A549 (cell line): ENCODE measurements around the gene PIWIL4. TPM values are rescaled to one million over a fixed set of nuclear protein-coding genes. Genes with fewer than 3 reads are reported as not detected.

Source experiments
- ATAC-seq, 2 experiments: fragments of 200-7000 bp in 1 of 2; fragments of >200 bp in 1 of 2; cut with Nextera tagmentation in 1 of 2; cut with Tn5 transposase in 1 of 2; 3 replicates each; pipeline versions ENCODE4 v1.8.0 to v1.9.1; 2018 to 2020; ENCODE audit warnings: mild to moderate bottlenecking in 1 of 2, moderate library complexity in 1 of 2
- CTCF ChIA-PET: fragments of 300-600 bp; sonication (Branson Sonifier 250); formaldehyde crosslinking; extraction: SDS; loops from one replicate; lab custom pipeline; 2021; ENCODE audit warnings: antibody characterized with exemption, inconsistent platforms; lab: Yijun Ruan, JAX
- POLR2A ChIA-PET: fragments of 350-600 bp; formaldehyde crosslinking; extraction: SDS; loops from one replicate; lab custom pipeline; 2021; ENCODE audit warnings: antibody characterized with exemption, inconsistent platforms; lab: Yijun Ruan, JAX
- DNase-seq, 2 experiments: peaks; one replicate each; pipeline versions ENCODE4 v3.0.0 to v3.0.0-alpha.2; 2011 to 2016; ENCODE audit warnings: low read depth in 1 of 2, low spot score in 1 of 2
- FAIRE-seq: peaks from 2 replicates; lab custom pipeline; 2011; peaks lifted over from hg19 to GRCh38; lab: Jason Lieb, UNC
- H3K27ac ChIP-seq, 2 experiments: fragments of >200 bp; sonication (Bioruptor Twin); formaldehyde crosslinking; 3 replicates each; pipeline ENCODE4 v1.5.1; 2016 to 2017
- H3K4me1 ChIP-seq: fragments of >200 bp; sonication (Bioruptor Twin); formaldehyde crosslinking; 3 replicates; pipeline ENCODE4 v1.6.1; 2016
- H3K4me2 ChIP-seq: fragments of >200 bp; sonication (Bioruptor Twin); formaldehyde crosslinking; 3 replicates; pipeline ENCODE4 v1.6.1; 2016
- H3K4me3 ChIP-seq: fragments of >200 bp; sonication (Bioruptor Twin); formaldehyde crosslinking; 3 replicates; pipeline ENCODE4 v1.5.1; 2016
- H3K9me3 ChIP-seq: fragments of >200 bp; sonication (Bioruptor Twin); formaldehyde crosslinking; 3 replicates; pipeline ENCODE4 v1.6.1; 2016
- FOXS1 ChIP-seq: fragments of 250-450 bp; sonication (Bioruptor Pico); IDR thresholded peaks from 2 replicates; pipeline ENCODE4 v1.5.0; 2020; ENCODE audit warnings: mild to moderate bottlenecking, moderate library complexity
- JUN ChIP-seq, 2 experiments: fragments of >200 bp; sonication (Bioruptor Twin); formaldehyde crosslinking; IDR thresholded peaks; 2 replicates in 1 of 2; 3 replicates in 1 of 2; pipeline ENCODE4 v1.6.1; 2016 to 2017
- JUNB ChIP-seq: fragments of >200 bp; sonication (Bioruptor Twin); formaldehyde crosslinking; IDR thresholded peaks from 2 replicates; pipeline ENCODE4 v1.6.1; 2016
- KDM1A ChIP-seq: fragments of 200-600 bp; sonication (generic); IDR thresholded peaks from 2 replicates; pipeline ENCODE4 v1.6.1; 2016; ENCODE audit warnings: low read depth, mild to moderate bottlenecking
- KDM5A ChIP-seq: fragments of 200-600 bp; sonication (generic); IDR thresholded peaks from 2 replicates; pipeline ENCODE4 v1.6.1; 2016; ENCODE audit warnings: antibody characterized with exemption, mild to moderate bottlenecking
- MYC ChIP-seq: IDR thresholded peaks from 2 replicates; pipeline ENCODE4 v1.6.1; 2012; ENCODE audit warnings: mild to moderate bottlenecking, inconsistent platforms, low read length, improper control_type of control experiment, borderline replicate concordance
- PHF8 ChIP-seq: fragments of 200-600 bp; sonication (generic); IDR thresholded peaks from 2 replicates; pipeline ENCODE4 v1.6.1; 2016; ENCODE audit warnings: low read depth, mild to moderate bottlenecking, antibody characterized with exemption, moderate library complexity, borderline replicate concordance
- POLR2AphosphoS2 ChIP-seq: conservative IDR thresholded peaks from 2 replicates; pipeline ENCODE4 v1.6.1; 2012; ENCODE audit warnings: low read length, improper control_type of control experiment, inconsistent platforms
- RAD21 ChIP-seq, 2 experiments: fragments of >200 bp in 1 of 2; sonication (Bioruptor Twin) in 1 of 2; formaldehyde crosslinking in 1 of 2; IDR thresholded peaks in 1 of 2; conservative IDR thresholded peaks in 1 of 2; 2 replicates in 1 of 2; 3 replicates in 1 of 2; pipeline ENCODE4 v1.6.1; 2012 to 2018; ENCODE audit warnings: inconsistent platforms in 1 of 2
- RFX5 ChIP-seq: fragments of 450-650 bp; IDR thresholded peaks from 2 replicates; pipeline ENCODE4 v1.7.1; 2014; ENCODE audit warnings: antibody characterized with exemption, mild to moderate bottlenecking, moderate library complexity
- RNF2 ChIP-seq: fragments of 200-600 bp; sonication (generic); IDR thresholded peaks from 2 replicates; pipeline ENCODE4 v1.6.1; 2016; ENCODE audit warnings: low read depth, mild to moderate bottlenecking, antibody characterized with exemption, moderate library complexity, borderline replicate concordance
- SMC3 ChIP-seq: fragments of >200 bp; sonication (Bioruptor Twin); formaldehyde crosslinking; IDR thresholded peaks from 3 replicates; pipeline ENCODE4 v1.6.1; 2018; ENCODE audit warnings: inconsistent platforms
- ZC3H11A ChIP-seq: fragments of 450-650 bp; IDR thresholded peaks from 2 replicates; pipeline ENCODE4 v1.6.1; 2014; ENCODE audit warnings: antibody characterized with exemption, mild to moderate bottlenecking
- ZFP36 ChIP-seq: fragments of 450-650 bp; IDR thresholded peaks from 2 replicates; pipeline ENCODE4 v1.6.1; 2014; ENCODE audit warnings: borderline replicate concordance; ENCODE audit not compliant: partially characterized antibody
- ZNF302 ChIP-seq: fragments of 250-450 bp; sonication (Bioruptor Pico); IDR thresholded peaks from 2 replicates; pipeline ENCODE4 v1.9.0; 2021; ENCODE audit warnings: inconsistent platforms, mild to moderate bottlenecking, moderate library complexity
- WGBS: methylation state at CpG from one replicate; pipeline ENCODE4 v1.1.6; 2017; ENCODE audit errors: missing lambda C conversion rate; 5-methylcytosine and 5-hydroxymethylcytosine counted together
- polyA plus RNA-seq, 4 experiments: library from polyadenylated mRNA; depleted of rRNA in 3 of 4; stranded (reverse); fragments of >200 nt; fragmentation: RNase III in 1 of 4; extraction: RNeasy Plus Mini Kit Qiagen cat#74134 plus additional on column Dnase treatment in 1 of 4; gene quantifications; 2 replicates in 3 of 4; 3 replicates in 1 of 4; pipeline ENCODE4 v1.2.3, GENCODE V29; 2011 to 2017
- TF ChIP-seq, protein P1 (sequence below): IDR thresholded peaks from 2 replicates; pipeline ENCODE4 v1.6.1; 2012; ENCODE audit warnings: low read depth, borderline replicate concordance
- TF ChIP-seq, protein P2 (sequence below): fragments of 150-350 bp; IDR thresholded peaks from 2 replicates; pipeline ENCODE4 v1.6.1; 2014; ENCODE audit warnings: low read depth, mild to moderate bottlenecking, low read length
- TF ChIP-seq, protein P3 (sequence below): fragments of 250-450 bp; sonication (Bioruptor Pico); IDR thresholded peaks from 2 replicates; pipeline ENCODE4 v1.5.0; 2020; ENCODE audit warnings: low read depth, mild to moderate bottlenecking, moderate library complexity
- TF ChIP-seq, protein P4 (sequence below): fragments of >200 bp; sonication (Bioruptor Twin); formaldehyde crosslinking; IDR thresholded peaks from 3 replicates; pipeline ENCODE4 v1.5.1; 2016
- TF ChIP-seq, protein P5 (sequence below): fragments of >200 bp; sonication (Bioruptor Twin); formaldehyde crosslinking; IDR thresholded peaks from 3 replicates; pipeline ENCODE4 v1.6.1; 2016
- TF ChIP-seq, protein P6 (sequence below): fragments of 200-600 bp; sonication (generic); IDR thresholded peaks from 2 replicates; pipeline ENCODE4 v1.6.1; 2016; ENCODE audit warnings: antibody characterized with exemption, mild to moderate bottlenecking, moderate library complexity
- TF ChIP-seq, protein P7 (sequence below): IDR thresholded peaks from 2 replicates; pipeline ENCODE4 v1.6.1; 2012

PIWIL4 gene
- polyA plus RNA-seq, 2 of the 4 experiments (the other 2 are of a cell fraction), result 0.28 to 0.35 TPM

DNA sequence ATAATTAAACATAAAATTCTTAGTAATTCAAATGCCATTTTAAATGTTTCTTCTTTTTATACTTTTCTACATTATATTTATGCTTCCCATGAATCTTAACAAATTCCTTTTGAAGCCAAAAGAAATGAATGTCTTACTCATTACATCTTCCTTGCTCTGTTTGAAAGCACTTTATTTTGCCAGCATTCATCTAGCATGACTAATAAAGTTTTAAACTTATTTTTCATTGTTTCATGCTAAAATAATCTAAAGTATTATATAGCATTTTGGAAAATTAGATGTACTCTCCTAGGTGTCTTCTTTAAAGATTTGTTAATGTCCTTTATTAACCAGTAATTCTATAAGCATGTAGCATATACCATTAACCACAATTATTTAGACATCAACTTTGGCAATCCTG, 9.7 kb upstream of the PIWIL4 start:
- no peak for TF ChIP-seq JUNB
- no peak for TF ChIP-seq FOXS1 (CRISPR knock-in tag)
- no peak for TF ChIP-seq ZNF302 (CRISPR knock-in tag)
- TF ChIP-seq RFX5, result no peak
- no peak for TF ChIP-seq ZFP36
- TF ChIP-seq SMC3, result no peak
- Histone ChIP-seq H3K9me3 (no peaks in the 10 kb centered on the region), H3K4me2 (no peak overlapping the region), H3K27ac (no peak overlapping the region), H3K4me3 (no peak overlapping the region), H3K4me1 (no peaks in the 10 kb centered on the region)
- FAIRE-seq, result no peak
- no peak for DNase-seq
- ChIA-PET POLR2A (no interaction called here), CTCF (no interaction called here)
- no peak for ATAC-seq

DNA sequence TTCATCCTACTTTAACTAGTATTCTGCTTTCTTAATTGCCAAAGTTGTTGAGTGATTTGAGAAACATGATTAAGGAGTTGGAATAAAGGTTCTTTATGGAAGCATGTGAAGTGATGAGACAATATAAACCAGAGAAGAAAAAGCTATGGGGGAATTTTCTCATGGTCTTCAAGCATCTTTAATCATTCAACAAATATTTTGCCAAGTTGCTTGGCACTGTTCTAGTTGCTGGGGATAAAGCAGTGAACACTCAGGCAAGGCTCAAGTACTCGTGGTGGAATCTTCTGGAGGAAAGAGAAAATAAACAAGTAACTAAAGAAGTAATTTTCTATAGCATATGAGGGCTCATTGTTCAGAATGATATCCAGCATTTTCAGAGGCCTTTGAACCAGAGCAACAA, 9.2 kb upstream of the PIWIL4 start:
- TF ChIP-seq KDM1A (no peak), RNF2 (no peak), JUNB (no peak), PHF8 (no peak), SMC3 (no peak), POLR2AphosphoS2 (no peak), MYC (no peak), ZC3H11A (no peak), RAD21 (conservative IDR thresholded peaks at IDR 0.05 in 1 of 2, IDR thresholded peaks at IDR 0.05 in 1 of 2) (no peak), JUN (IDR thresholded peaks at IDR 0.05) (no peak), KDM5A (no peak)
- TF ChIP-seq, protein P1, sequence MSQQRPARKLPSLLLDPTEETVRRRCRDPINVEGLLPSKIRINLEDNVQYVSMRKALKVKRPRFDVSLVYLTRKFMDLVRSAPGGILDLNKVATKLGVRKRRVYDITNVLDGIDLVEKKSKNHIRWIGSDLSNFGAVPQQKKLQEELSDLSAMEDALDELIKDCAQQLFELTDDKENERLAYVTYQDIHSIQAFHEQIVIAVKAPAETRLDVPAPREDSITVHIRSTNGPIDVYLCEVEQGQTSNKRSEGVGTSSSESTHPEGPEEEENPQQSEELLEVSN, result no peak
- TF ChIP-seq, protein P2, sequence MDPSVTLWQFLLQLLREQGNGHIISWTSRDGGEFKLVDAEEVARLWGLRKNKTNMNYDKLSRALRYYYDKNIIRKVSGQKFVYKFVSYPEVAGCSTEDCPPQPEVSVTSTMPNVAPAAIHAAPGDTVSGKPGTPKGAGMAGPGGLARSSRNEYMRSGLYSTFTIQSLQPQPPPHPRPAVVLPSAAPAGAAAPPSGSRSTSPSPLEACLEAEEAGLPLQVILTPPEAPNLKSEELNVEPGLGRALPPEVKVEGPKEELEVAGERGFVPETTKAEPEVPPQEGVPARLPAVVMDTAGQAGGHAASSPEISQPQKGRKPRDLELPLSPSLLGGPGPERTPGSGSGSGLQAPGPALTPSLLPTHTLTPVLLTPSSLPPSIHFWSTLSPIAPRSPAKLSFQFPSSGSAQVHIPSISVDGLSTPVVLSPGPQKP, result no peak
- TF ChIP-seq, protein P3, sequence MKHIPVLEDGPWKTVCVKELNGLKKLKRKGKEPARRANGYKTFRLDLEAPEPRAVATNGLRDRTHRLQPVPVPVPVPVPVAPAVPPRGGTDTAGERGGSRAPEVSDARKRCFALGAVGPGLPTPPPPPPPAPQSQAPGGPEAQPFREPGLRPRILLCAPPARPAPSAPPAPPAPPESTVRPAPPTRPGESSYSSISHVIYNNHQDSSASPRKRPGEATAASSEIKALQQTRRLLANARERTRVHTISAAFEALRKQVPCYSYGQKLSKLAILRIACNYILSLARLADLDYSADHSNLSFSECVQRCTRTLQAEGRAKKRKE (CRISPR knock-in tag), result no peak
- TF ChIP-seq, protein P4, sequence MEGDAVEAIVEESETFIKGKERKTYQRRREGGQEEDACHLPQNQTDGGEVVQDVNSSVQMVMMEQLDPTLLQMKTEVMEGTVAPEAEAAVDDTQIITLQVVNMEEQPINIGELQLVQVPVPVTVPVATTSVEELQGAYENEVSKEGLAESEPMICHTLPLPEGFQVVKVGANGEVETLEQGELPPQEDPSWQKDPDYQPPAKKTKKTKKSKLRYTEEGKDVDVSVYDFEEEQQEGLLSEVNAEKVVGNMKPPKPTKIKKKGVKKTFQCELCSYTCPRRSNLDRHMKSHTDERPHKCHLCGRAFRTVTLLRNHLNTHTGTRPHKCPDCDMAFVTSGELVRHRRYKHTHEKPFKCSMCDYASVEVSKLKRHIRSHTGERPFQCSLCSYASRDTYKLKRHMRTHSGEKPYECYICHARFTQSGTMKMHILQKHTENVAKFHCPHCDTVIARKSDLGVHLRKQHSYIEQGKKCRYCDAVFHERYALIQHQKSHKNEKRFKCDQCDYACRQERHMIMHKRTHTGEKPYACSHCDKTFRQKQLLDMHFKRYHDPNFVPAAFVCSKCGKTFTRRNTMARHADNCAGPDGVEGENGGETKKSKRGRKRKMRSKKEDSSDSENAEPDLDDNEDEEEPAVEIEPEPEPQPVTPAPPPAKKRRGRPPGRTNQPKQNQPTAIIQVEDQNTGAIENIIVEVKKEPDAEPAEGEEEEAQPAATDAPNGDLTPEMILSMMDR, result no peak
- TF ChIP-seq, protein P5, sequence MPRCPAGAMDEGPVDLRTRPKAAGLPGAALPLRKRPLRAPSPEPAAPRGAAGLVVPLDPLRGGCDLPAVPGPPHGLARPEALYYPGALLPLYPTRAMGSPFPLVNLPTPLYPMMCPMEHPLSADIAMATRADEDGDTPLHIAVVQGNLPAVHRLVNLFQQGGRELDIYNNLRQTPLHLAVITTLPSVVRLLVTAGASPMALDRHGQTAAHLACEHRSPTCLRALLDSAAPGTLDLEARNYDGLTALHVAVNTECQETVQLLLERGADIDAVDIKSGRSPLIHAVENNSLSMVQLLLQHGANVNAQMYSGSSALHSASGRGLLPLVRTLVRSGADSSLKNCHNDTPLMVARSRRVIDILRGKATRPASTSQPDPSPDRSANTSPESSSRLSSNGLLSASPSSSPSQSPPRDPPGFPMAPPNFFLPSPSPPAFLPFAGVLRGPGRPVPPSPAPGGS, result no peak
- TF ChIP-seq, protein P6, sequence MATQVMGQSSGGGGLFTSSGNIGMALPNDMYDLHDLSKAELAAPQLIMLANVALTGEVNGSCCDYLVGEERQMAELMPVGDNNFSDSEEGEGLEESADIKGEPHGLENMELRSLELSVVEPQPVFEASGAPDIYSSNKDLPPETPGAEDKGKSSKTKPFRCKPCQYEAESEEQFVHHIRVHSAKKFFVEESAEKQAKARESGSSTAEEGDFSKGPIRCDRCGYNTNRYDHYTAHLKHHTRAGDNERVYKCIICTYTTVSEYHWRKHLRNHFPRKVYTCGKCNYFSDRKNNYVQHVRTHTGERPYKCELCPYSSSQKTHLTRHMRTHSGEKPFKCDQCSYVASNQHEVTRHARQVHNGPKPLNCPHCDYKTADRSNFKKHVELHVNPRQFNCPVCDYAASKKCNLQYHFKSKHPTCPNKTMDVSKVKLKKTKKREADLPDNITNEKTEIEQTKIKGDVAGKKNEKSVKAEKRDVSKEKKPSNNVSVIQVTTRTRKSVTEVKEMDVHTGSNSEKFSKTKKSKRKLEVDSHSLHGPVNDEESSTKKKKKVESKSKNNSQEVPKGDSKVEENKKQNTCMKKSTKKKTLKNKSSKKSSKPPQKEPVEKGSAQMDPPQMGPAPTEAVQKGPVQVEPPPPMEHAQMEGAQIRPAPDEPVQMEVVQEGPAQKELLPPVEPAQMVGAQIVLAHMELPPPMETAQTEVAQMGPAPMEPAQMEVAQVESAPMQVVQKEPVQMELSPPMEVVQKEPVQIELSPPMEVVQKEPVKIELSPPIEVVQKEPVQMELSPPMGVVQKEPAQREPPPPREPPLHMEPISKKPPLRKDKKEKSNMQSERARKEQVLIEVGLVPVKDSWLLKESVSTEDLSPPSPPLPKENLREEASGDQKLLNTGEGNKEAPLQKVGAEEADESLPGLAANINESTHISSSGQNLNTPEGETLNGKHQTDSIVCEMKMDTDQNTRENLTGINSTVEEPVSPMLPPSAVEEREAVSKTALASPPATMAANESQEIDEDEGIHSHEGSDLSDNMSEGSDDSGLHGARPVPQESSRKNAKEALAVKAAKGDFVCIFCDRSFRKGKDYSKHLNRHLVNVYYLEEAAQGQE, result no peak
- TF ChIP-seq, protein P7, sequence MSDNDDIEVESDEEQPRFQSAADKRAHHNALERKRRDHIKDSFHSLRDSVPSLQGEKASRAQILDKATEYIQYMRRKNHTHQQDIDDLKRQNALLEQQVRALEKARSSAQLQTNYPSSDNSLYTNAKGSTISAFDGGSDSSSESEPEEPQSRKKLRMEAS, result no peak
- Histone ChIP-seq H3K4me3 (no peak overlapping the region), H3K9me3 (no peaks in the 10 kb centered on the region), H3K4me1 (no peaks in the 10 kb centered on the region), H3K4me2 (no peak overlapping the region), H3K27ac (no peak overlapping the region)
- no peak for DNase-seq
- ChIA-PET CTCF (no interaction called here), POLR2A (no interaction called here)
- WGBS, result 4% methylated on average over 1 of the region's 1 CpG
- no peak for FAIRE-seq
- ATAC-seq, result no peak
